AG08395 (cell line): ENCODE measurements around the gene TPP1.

ENCODE experiments used
- DNase-seq: peaks from one replicate; pipeline ENCODE4 v3.0.0; 2012; ENCODE audit warnings: mixed read lengths, low spot score

The TPP1 gene

DNA sequence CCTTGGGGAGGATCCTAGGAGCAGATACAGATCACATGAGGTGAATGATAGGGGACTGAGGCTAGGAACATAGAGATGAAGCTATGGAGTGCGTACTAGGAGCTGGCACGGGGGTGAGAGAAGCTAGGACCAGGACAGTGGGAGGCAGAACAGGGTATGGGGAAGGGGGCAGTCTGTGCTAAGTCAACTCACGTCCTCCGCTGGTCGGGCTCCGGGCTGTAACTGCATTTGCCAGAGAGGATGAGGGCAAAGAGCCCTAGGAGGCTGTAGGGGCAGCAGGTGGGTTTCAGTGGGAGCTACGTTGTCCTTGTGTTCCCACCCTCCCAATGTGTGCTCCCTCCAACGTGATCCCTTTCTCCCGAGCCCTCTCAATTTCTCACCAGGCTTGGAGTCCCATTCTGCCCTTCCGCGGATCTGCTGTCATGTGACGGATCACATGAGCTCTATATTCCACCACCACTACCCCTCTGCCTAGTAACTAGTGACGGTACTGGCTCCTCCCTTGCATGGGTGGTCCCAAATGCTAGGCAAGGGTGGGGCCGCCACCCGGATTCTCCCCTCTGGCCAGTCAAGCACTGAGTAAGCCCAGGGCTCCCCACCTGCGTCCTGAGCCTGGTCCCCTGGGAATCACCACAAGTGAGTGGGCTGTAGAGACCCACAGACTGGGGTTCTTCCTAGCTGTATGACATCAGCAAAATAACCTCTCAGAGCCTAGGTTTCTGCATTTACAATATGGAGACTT, at the start of gene TPP1:
Gene TPP1 (minus strand): TSS at position 419 of the 742 bp plus-strand sequence. CDS start 22 bp downstream, at position 397.
- DNase-seq, result peak; percentile 99

DNA sequence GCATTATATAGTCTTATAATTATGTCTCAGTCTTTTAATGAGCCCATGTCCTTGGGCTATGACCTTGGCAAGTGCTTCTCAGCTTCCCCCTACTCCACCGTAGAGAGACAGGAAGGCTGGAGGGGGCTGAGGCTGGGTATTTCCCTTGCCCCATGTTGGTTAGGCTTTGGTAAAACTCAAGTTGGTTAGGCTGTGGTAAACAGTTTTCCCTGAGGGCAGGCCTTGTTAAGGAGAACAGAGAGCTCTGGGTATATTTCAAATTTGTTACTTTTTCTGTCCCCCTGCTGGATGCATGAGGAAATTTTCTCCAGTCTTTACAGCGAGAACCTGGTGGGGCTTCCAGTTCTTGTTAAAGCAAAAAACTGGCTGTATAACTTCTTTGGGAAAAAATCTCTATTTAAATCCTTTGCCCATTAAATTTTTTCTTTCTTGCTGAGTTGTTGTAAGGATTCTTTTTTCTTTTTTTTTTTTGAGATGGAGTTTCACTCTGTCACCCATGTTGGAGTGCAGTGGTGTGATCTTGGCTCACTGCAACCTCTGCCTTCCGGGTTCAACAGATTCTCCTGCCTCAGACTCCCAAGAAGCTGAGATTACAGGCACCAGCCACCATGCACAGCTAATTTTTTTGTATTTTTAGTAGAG, 48.6 kb upstream of the TPP1 start:
- peak; percentile 52 for DNase-seq

DNA sequence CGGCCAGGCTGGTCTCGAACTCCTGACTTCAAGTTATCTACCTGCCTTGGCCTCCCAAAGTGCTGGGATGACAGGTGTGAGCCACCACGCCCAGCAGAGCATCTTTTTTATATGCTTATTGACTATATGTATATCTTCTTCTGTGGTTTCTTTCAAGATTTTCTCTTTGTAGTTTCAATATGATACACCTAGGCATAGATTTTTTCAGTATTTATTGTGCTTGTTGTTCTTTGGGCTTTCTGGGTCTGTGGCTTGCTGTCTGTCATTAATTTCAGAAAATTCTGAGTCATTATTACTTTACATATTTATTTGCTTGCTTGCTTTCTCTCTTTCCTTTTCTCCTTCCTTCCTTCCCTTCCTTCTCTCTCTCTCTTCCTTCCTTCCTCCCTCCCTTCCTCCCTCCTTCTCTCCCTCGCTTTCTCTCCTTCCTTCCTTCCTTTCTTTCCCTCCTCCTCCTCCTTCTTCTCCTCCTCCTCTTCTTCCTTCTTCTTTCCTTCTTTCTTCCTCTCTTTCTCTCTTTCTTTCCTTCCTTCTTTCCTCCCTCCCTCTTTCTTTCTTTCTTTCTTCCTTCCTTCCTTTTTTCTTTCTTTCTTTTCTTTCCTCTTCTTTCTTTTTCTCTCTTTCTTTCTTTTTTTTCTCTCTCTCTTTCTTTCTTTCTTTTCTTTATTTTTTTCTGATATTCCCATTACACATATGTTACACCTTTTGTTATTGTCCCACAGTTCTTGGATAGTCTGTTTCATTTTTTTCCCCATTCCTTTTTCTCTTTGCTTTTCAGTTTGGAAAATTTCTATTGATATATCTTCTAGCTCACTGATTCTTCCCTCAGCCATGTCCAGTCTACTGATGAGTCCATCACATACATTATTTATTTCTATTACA, 47.3 kb upstream of the TPP1 start:
- DNase-seq, result no peak

DNA sequence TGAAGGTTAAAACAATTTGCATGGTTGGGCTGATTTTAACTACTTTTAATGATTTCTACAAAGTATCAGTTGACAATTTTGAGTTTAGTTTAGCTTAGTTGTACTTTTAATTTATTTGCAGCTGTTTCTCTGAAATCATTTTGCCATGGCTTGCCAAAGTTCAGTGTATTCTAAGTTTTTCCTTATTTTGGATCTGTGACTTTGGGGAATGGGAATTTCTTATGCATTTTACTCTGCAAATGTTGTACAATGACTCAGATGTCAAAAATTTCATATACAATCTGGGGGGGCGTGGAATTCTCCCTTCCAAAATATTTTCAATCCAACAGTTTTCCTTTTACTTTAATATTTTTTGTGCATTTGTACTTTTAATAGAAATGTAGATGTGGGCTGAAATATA, 45.3 kb upstream of the TPP1 start:
- DNase-seq, result no peak

DNA sequence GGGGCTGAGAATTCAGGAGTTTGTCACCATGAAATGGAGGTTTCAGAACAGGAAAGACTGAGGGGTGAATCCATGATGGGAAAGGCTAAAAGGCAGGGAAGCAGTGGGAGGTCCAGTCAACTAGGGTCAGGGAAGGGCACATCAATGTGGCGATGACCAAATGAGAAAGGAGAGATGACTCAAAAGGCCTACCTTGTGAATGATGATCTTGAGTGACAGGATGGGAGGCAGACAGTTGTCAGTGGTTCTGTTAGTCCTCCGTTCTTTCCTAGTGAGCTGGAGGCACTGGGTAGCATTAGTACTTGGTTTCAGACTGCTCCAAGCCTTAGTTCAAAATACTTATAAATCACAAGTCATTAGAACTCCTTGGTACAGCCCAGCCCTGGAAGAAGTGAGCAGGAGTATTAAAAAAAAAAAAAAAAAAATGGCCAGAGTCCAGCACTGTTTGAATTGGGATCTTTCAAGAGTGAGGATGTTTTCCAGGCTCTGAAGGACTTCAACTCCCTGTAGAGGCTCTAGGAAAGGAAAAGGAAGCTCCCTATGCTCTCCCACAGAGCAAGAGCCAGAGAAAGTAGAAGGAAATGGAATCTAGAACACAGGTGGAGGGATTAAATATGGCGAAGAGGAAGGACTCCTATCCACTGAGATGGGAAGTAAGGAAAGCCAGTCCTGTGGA, 44.7 kb upstream of the TPP1 start:
- DNase-seq, result no peak

DNA sequence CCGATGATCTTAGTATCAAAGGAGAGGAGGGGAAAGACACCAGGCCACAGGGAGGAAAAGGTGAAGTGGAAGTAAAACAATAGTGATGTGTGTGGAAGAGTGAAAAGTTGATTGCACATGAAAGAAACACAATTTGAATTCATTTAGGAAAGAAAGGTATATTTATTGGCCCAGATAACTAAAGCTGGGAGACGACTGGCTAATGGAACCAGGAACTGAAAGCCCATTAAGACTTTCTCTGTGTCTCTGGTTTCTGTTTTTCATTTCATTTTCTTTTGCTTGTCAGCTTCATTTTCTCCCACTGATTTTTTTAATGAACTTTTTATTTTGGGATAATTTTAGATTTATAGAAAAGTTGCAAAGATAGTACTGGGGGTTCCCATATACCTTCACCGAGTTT, 41.5 kb upstream of the TPP1 start:
- DNase-seq, result no peak

DNA sequence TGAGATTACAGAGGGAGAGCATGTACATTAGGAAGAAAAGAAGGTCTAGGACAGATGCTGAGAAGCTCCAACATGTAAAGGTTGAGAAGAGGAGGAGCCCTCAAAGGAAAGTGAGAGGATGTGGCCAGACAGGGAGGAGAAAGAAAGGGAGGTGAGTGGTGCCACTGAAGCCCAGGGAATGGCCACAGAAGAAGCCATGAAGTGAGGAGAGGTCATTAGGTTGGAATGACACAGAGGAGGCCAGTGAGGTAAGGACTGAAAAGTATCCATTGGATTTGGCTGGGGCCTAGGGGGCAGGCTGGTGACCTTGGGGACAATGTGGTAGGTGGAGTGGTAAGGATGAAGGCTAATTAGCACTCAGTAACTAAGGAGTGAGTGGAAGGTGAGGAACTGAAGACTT, 39.4 kb upstream of the TPP1 start:
- no peak for DNase-seq

DNA sequence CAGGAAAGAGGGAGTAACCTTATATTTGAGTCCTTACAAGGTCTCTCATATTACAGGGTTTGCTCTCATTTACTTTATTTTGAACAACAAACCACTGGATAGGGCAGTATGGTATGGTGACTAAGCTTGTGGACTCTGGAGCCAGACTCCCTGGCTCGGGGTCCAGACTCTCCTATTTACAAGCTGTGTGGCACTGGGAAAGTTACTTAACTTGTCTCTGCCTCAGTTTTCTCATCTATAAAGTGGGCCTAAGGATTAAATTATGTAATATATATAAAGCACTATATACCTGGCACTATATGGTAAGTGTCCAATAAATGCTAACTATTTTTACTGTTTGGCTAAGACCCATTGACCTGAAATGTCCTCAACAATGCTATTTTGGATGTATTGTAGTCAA, 38.1 kb upstream of the TPP1 start:
- DNase-seq, result no peak

DNA sequence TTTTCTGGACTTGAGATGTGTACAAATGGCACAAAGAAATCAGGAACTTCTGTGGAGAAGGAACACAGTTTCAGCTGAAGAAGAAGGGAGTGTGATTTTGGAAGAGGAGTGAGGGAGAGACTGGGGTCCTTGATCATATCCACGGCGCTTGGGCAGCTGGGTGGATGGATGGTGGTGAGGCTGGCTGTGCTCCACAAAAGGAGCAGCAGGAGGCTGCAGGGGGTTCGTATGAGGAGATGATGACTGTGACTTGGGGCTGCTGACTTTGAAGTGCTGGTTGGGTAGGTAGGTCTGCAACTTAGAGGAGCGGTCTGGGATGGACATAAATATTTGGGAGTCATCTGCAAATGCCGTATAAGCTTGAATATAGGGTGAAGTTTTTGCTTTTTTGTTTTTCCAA, 37.7 kb upstream of the TPP1 start:
- DNase-seq, result no peak

DNA sequence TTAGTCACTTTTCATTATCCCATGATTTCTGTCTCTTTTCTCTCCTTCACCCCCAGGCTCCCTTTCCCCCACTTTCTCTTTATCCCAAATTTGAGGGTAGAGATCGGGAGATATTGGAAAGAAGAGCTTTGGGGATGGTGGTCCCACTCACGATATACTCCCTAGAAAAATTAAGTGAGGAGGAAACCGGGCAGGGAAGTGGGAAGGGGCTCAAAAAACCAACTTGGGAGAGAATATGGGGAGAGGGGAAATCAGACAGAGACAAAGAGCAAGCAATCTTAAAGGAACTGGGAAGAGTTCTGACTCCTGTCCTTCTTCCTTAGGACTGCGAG, 37.3 kb upstream of the TPP1 start:
- DNase-seq, result no peak

DNA sequence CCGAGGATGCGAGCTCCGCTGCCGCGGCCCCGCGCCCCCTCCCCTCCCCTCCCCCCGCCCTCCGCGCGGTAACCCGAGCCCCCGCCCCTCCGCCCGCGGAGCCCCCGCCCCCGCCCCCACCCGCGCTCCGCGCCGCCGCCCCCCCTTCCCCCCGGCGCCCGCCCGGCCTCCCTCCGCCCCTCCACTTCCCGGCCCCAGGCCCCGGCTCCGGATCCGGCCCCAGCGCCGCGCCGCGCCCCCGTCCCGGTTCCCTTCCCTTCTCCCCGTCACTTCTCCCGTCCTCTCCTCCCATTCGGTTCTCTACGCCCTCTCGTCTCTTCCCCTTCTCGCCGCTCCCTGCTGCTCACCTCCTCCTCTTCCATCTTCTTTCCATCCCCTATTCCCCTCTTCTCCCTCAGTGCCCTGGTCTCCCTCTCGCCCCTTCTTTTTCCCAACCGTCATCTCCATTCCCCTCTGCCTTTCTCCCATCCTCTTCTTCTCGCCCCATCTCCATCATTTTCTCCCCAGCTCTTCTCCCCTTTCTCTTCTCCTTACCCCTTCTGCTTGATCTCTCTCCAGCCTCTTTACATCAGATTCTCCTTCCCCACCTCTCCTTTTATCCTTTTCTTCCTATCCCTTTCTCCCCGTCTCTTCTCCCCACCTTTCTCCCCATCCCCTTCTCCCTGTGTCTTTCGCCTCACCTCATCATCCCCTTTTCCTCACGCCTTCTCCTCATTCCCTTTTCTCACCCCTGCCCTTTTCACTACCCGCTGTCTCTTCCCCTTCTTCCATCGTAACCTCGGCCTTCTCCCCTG, 36.8 kb upstream of the TPP1 start, which contains the start of gene DCHS1:
Gene DCHS1 (minus strand): TSS at position 20 of the 794 bp plus-strand sequence. CDS start 14,196 bp downstream, outside the sequence.
- DNase-seq, result peak; percentile 24

DNA sequence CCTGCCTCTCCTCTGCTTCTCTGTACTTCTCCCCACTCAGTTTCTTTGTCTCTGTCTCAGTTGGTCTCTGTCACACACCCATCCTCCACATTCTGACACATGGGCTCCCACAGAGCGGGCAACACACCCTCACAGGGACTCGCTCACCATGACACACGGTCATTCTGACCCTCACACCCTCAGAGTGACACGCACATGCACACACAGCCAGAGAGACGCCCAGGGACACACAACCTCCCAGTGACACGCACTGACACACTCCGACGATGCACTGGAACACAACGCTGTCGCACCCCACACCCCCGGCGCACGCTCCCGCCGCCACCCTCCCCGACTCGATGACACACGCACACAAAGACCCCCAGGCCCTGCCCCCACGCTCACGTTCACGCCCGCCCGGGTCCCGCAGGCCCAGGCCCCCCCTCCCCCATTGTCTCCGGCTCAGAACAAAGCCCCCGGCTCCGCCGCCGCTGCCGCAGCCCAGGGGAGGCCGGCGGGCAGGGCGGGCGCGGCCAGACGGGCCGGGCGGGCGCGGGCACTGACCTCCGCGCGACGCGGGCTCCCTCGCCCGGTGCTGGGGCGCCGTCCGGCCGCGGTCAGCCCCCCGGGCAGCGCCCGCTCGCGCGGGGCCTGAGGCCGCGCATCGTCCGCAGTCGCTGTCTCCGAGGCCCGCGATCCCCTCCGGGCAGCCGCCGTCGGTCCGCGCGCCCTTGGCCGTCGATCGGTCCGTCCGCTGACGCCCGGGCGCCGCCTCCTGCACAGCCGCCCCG, 36.0 kb upstream of the TPP1 start:
- DNase-seq, result peak; percentile 34

DNA sequence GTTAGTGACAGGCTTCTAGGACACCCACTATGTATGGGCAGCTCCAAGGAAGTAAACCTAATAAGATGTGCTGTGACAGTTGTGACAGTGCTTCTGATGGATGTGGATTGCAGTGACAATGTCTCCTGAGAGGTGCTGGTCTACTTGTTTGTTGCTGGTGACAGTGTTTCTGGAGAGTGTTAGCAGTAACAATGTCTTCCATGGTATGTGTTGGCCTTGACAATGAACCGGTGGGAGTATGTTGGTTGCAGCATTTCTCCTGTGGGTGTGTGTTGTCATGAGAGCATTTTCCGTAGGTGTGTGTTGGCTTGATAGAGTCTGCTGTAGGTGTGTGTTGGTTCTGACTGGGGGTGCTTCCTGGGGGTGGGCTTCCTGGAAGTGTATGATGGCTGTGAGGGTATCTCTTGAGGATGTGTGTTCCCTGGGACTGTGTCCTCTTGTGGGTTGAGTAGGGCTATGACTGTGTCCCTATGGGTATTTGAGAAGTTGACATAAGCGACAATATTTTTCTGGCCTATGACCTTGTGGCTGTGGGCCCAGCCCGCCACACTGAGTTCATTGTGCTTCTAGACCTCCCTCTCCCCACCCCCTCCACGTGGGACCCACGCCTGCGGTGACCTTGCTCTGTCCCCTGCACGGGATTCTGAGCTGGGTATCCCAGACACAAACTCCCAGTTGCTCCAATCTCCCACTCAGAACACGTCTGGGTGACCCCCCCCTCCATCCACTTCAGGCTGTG, 35.2 kb upstream of the TPP1 start:
- no peak for DNase-seq

DNA sequence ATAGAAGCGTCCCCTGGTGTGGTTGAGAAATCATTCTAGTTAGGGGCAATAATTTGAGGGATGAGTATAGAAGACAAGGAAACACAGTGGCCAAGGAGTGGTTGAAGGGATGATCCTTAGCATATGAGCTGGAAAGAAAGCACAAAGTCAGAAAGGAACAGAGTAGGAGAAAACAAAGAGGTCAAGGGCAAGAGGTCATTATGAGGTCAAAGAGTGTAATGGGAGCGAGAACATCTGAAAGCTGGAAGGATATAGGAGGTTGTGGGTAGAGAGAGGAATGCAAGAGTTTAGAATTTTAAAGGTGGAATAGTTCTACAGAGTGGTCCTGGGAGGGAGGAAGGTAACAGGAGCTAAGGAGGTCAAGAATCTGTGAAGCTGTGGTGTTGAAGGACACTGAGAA, 34.4 kb upstream of the TPP1 start:
- DNase-seq, result no peak

DNA sequence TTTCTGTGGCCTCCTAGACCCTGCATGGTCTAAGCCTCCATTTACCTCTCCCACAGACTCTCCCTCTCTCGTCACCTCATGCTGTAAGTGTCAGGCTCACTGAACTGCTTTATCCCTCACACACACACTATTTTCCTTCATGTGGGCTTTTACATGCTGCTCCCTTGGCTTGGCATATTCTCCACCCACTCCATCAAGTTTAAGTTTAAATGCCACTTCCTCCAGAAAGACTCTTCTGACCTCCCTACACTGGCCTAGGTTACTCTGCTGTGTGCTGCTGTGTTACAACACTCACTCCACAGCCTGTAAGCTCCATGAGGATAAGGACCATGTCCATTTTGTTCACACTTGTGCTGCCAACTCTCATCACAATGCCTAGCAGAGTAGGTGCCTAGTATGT, 33.9 kb upstream of the TPP1 start:
- DNase-seq, result no peak

DNA sequence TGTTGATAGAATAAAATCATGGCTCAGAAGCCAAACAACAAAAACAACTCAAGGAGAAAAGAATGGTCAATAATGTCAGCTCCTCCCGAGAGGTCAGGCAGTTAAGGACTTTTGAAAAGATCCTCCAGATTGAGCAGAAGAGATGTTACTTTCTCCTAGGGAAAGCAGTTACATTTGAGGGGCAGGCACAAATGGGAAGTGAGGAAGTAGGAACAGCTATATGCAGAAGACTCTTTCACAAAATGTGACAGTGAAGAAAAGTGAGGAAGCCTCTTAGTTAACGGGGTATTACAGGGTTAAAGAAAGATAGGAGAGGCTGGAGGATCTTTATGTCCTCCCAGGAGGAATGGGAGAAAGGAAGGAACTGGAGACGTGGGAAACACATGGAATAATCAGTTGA, 33.0 kb upstream of the TPP1 start:
- DNase-seq, result no peak

DNA sequence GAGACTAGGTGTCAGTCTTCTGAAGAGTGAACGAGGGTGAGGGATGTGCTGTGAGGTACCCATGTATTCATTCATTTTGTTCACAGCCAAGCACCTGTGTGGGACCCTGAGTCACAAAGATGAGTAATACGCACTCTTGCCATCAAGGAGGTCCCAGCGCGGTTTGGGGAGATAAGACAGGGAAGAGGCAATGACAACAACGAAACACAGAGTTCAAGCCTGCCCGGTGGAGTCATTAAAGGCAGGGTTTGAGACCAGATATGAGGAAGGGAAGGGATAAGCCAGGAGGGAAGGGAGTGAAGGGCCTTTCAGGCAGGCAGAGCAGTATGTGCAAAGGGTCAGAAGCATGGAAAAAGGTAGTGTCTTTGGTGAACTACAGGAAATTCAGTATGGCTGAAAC, 31.8 kb upstream of the TPP1 start:
- no peak for DNase-seq

DNA sequence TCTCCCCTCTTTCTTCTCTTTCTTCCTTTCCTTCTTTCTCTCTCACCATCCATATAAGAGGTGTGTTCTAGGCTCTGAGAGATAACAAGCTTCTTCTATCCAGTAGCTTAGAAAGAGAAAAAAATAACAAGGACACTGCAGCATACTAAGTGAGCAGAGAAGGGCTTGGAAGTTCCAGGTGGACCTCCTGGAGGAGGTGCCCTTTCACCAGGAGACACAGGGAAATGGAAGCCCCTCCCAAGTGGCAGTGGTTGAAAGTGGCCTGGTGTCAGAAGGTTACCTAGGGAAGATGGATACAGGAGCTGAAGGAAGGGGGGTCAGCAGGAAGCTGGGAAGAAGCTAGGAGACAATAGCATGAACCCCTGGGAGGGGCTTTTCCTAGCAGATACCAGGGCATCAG, 30.9 kb upstream of the TPP1 start:
- no peak for DNase-seq

DNA sequence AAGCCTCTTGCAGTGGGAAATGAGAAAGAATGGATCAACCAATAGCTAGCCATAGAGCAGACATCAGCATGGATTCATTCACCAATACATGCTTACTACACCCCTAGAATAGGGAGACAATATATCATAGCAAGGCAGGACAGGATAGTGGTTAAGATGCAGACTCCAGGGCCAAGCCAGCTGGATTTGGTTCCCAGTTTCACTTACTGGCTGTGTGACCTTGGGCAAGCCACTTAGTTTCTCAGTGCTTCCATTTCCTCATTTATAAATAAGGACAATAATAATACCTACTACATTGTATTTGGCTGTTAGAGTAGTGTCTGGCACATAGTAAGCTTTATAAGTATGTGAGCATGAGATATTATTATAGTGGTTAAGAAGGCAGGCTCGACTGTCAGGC, 29.3 kb upstream of the TPP1 start:
- DNase-seq, result no peak

DNA sequence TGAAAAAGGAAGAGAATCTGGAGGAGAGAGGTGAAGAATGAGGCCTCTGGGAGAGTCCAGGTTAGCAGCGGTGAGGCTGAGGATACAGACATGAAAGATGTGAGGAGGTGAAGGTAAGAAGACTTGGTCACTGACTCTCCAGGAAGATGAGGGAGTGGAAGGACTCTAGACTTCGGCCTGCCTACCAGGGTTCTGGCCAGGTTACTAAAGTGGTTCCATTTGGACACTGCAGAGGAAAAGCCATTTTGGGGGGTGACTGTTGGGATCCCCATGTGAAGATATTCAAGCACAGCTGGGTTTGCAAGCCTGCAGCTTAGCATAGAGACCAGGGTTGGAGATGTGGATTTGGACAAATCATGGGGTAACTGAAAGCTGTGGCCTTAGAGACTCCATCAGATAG, 28.6 kb upstream of the TPP1 start:
- no peak for DNase-seq
